IPS DF 19.7 (cell line): ENCODE measurements around the gene PSD2.

Experiments used
- DNase-seq: peaks from one replicate; pipeline ENCODE4 v3.0.0-alpha.2; 2013; ENCODE audit warnings: low read depth, low spot score

PSD2 gene

GRCh38 chr5:139810341-139811273 lies 15.0 kb downstream of the PSD2 start:
- no peak for DNase-seq

DNA sequence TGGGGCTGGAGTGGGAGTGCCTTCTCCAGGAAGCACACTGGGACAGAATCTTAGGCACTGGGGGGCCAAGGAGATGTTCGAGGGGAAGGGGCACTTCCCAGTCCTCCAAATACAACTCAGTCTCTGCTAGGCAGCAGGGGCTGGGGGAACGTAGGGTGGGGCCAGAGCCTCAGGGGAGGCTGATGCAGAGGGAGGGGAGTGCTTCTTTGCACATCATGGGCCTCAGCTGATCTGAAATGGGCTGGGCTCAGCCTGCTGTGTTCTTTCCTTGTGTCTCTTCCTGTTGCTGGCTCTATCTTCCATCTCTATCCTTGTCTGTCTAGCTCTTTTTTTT lies 15.6 kb downstream of the PSD2 start:
- no peak for DNase-seq

GRCh38 chr5:139812323-139812722 lies 16.7 kb downstream of the PSD2 start:
- DNase-seq: no peak

- DNase-seq: no peak
Observed at GRCh38 chr5:139812836-139813805, 17.5 kb downstream of the PSD2 start.

- DNase-seq: no peak
Observed at GRCh38 chr5:139814191-139814601, 18.6 kb downstream of the PSD2 start.

DNA sequence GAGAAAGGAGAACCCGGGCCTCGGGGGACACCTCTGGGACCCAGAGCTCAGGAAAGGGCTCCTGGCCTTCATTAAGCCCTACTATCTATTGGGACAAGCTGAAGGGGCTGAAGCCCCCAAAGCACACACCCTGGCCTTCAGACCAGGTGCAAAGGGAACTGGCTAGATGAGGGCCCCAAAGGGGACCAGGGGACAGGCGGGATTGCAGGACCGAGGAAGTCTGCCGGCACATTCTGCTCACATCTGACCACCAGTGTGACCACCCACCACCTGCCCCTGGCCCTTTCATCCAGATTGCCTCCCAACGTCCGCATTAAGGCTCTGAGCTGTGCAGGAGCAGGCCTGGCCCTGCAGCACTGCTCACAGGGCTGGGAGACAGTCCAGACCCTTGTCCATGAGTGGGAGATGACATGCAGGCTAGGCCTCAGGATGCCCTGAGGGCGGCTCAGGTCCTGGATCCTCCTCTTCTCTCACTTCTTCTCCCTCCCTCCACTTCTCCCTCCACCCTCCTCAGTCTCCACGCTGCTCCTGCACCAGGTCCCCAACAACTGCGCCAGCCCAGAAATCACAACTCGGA lies 19.2 kb downstream of the PSD2 start:
- no peak for DNase-seq

GRCh38 chr5:139816566-139816965 lies 21.0 kb downstream of the PSD2 start:
- DNase-seq: no peak

- no peak for DNase-seq
Observed at GRCh38 chr5:139817362-139817761, 21.8 kb downstream of the PSD2 start.

GRCh38 chr5:139817970-139818369 lies 22.4 kb downstream of the PSD2 start:
- DNase-seq: no peak

DNA sequence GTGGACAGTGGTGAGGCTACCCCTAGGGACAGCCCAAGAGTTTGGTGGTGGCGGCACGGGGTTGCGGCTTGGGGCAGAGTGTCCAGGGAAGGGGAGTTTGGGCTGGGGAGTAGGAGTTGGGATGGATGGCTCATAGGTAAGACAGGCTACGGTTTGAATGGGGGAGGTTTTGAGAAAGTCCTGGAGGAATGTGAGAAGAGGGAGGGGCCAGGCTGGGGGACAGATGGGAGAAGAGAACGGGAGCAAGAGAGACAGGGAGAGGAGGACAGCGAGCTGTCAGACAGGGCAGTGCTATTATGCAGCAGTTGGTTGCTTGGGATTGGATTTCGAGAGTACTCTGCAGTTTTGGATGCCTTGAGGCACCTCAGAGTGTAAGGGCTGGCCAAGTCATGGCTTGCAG lies 24.5 kb downstream of the PSD2 start:
- no peak for DNase-seq

DNA sequence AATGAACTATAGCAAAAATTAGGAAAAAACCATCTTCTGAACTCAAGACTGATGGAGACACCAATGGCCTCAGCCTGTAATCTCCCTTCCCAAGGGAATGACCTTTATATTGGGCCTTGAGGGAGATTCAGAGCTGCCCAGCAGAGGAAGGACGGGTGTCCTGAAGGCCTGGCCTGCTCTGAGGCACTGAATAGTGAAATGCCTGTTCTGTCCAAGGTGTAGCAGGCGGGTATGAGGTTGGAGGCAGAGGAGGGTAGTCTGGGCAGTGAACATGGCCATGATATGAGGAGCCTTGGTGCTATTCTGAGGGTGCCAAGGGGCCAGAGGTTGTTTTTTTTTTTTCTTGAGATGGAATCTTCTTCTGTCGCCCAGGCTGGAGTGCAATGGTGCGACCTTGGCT lies 25.0 kb downstream of the PSD2 start:
- DNase-seq: no peak

DNA sequence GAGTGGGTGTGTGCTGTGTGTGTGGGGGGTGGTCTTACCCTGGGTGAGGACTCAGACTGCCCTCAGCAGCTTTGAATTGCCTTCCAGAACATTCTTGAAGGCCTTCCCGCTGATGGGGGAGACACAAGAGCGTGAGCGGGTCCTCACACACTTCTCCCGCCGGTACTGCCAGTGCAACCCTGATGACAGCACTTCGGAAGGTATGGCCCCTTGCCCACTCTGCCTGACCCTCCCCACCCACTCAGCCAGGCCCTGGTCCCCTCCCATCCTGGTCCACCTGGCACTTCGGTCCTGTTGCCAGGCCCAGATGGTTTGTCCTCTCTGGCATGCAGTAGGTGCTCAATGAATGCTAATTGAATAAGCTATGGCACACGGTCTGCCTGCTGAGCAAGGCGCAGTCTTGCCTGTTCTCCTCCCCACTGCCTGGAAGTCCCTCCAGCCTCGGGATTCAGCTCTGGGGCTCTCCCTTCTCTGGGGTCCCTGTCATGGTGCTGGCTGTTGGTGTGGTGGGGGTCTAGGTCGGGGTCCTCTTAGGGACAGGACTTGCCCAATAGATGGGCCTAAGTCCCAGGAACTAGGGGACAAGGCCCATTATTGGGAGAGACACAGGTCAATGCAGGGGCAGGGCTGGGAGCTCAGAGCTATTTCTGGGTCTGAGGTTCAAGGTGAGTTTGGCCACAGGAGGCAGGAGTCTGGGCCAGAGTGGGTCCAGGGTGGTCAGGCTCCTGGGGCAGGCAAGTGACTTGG lies 26.4 kb downstream of the PSD2 start:
- no peak for DNase-seq

DNA sequence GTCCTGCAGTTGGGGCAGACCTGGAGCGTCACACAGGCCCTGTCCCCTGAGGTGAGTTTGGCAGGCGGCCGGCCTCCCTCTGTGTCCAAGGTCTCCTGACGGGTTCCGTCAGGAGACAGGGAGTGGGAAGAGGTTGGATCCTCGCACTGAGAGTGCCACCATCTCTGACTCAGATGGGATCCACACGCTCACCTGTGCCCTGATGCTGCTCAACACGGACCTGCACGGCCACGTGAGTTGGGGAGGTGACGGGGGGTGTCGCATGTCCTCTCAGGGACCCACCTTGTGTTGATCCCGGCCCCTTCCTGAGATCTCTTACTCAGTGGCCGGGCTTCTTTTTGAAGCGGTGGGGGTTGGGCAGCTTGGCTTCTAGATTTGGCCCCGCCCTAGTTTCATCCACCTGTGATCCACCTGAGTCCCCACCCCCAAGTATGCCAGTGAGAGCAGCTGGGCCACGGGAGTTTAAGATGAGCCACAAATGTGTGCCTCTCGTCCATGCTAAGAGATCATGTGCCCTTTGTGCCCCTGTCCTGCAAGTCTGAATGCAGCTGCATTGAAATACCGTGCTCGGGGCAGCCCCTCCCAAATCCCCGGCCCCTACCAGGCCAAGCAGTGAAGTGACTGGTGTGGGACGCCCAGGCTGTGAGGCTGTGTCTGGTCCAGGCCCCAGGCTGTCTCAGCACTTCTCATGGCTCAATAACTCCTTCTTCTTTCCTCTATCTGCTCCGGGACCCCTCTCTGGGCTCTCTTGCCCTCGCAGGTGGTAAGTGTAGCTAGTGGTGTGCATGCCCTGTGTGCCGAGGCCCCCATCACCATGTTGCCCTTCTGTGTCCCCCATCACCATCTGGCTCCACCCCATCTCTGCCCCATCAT lies 27.2 kb downstream of the PSD2 start:
- DNase-seq: no peak

GRCh38 chr5:139823757-139824355 lies 28.2 kb downstream of the PSD2 start:
- DNase-seq: no peak

DNA sequence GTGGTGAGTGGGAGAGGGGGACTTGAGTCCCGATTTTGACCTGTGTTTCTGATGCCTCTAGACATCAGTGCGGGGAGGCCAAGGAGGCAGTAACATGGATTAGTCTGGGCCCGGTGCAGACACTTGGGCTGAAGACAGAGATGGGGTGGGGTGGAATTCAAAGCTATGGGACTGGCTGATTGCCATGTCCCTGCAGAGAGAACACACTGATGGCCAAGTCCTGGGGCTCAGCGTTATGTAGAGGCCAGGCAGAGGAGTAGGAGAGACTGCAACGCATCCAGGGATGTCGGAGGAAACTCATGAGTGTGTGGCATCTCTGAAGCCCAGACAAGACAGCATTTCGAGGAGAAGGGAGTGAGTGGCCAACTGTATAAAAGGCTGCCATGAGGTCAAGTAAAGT lies 30.1 kb downstream of the PSD2 start:
- no peak for DNase-seq

DNA sequence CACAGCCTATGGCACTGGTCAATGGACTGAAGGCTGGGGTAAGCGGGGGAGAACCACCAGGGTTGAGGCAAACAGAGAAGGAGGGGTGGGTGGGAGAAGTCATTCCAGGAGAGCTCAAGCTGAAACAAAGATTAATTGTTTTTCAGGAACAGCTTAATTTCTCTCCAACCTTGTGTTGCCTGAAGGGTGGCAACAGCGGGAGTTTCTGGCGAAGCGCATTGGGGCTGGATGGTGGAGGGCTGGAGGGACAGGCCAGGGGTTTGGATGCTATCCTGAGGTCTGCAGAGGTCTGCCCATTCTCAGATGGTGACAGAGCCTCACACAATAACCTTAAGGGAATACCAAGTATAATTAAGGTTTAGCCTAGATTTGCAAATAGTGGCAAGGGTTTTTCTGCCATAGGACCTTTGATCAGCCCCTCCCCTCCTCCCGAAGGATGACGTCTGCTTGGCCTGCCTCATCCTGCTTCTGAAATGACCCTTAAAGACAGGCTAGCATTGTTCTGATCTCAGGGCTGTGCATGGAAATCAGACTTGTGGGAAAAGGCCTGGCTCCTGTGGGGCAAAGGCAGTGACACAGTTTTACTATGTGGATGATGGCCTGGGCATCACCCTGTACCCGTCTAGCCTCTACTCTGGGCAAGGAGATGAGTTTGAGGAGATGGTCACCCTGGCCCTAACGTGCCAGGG lies 32.7 kb downstream of the PSD2 start:
- no peak for DNase-seq

DNA sequence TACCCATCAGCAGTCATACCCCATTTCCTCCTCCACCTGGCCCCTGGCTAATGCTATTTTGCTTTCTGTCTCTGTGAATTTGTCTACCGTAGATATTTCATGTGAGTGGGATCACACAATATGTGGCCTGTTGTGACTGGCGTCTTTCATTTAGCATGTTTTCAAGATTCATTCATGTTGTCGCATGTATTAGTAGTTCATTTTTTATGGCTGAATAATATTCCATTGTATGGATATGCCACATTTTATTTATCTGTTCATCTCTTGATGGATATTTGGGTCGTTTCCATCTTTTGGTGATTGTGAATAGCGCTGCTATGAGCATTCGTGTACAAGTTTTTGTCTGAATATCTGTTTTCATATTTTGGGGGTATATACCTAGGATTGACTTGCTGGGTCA lies 33.9 kb downstream of the PSD2 start:
- no peak for DNase-seq

DNA sequence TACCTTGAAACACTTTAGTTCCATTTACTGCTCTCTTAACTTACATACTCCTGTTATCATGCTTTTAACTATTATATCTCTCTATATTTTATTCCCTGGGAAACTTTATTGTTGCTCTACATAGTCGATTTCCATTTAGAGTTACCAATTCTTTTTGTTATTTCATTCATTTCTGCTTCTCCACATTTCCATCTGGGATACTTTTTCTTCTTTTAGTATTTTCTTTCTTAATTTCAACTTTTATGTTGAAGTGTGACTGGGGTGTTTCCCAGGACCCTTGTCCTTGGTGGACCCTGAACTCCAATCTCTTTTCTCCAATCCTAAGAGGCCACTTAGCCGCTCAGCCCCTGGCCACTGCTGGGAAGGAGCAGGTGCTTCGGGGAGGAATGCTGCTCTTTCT lies 36.0 kb downstream of the PSD2 start:
- DNase-seq: no peak

GRCh38 chr5:139833525-139833924 lies 37.9 kb downstream of the PSD2 start:
- DNase-seq: no peak

GRCh38 chr5:139835656-139836055 lies 40.0 kb downstream of the PSD2 start:
- DNase-seq: no peak
